Smooth muscle cell (in vitro differentiated cells): ENCODE data around the gene DTD1. TPM values are rescaled to one million over a fixed set of nuclear protein-coding genes. Genes with fewer than 3 reads are reported as not detected.

Experiments used
- DNase-seq: peaks from one replicate; lab custom pipeline; 2025; ENCODE audit not compliant: unreplicated experiment; lab: John Stamatoyannopoulos, UW
- H2AFZ ChIP-seq: fragments of 200-600 bp; sonication (generic); 2 replicates; pipeline ENCODE4 v1.6.0; 2016; ENCODE audit warnings: antibody characterized with exemption, low read depth, mild to moderate bottlenecking
- H3F3A ChIP-seq: fragments of 200-600 bp; sonication (generic); 2 replicates; pipeline ENCODE4 v1.6.0; 2017; ENCODE audit warnings: antibody characterized with exemption, low read depth
- H3K27ac ChIP-seq: fragments of 200-600 bp; sonication (generic); 2 replicates; pipeline ENCODE4 v1.5.1; 2016; ENCODE audit warnings: low read depth, mild to moderate bottlenecking
- H3K27me3 ChIP-seq: fragments of 200-600 bp; sonication (generic); 2 replicates; pipeline ENCODE4 v1.6.1; 2016; ENCODE audit warnings: low read depth, mild to moderate bottlenecking
- H3K36me3 ChIP-seq: fragments of 200-600 bp; sonication (generic); 2 replicates; pipeline ENCODE4 v1.5.1; 2016; ENCODE audit warnings: low read depth
- H3K4me1 ChIP-seq: fragments of 200-600 bp; sonication (generic); 2 replicates; pipeline ENCODE4 v1.5.1; 2016; ENCODE audit warnings: low read depth
- H3K4me2 ChIP-seq: fragments of 200-600 bp; sonication (generic); 2 replicates; pipeline ENCODE4 v1.6.0; 2016; ENCODE audit warnings: mild to moderate bottlenecking
- H3K4me3 ChIP-seq: fragments of 200-600 bp; sonication (generic); 2 replicates; pipeline ENCODE4 v1.5.1; 2016; ENCODE audit warnings: mild to moderate bottlenecking
- H3K79me2 ChIP-seq: fragments of 200-600 bp; sonication (generic); 2 replicates; pipeline ENCODE4 v1.6.0; 2016; ENCODE audit warnings: low read depth, mild to moderate bottlenecking
- H3K9ac ChIP-seq: fragments of 200-600 bp; sonication (generic); 2 replicates; pipeline ENCODE4 v1.6.0; 2016; ENCODE audit warnings: low read depth
- H3K9me3 ChIP-seq: fragments of 200-600 bp; sonication (generic); replicated peaks from 2 replicates; pipeline ENCODE4 v1.5.1; 2016; ENCODE audit warnings: low read depth
- H4K20me1 ChIP-seq: fragments of 200-600 bp; sonication (generic); 2 replicates; pipeline ENCODE4 v1.6.0; 2016; ENCODE audit warnings: low read depth
- WGBS: methylation state at CpG from one replicate; pipeline ENCODE4 v1.1.7; 2016; ENCODE audit warnings: low lambda C conversion rate; 5-methylcytosine and 5-hydroxymethylcytosine counted together
- polyA plus RNA-seq: library from polyadenylated mRNA; unstranded; fragments of >200 nt; fragmentation: Nextera tagmentation; extraction: Ambion mirVana; gene quantifications from 2 replicates; pipeline ENCODE4 v1.2.1, GENCODE V29; 2016
- total RNA-seq: library from RNA; depleted of rRNA; stranded (reverse); fragments of >200 nt; gene quantifications from 2 replicates; pipeline ENCODE4 v1.2.3, GENCODE V29; 2014
- TF ChIP-seq, protein P1 (sequence below): fragments of 200-600 bp; sonication (generic); IDR thresholded peaks from 2 replicates; pipeline ENCODE4 v1.5.1; 2017; ENCODE audit warnings: borderline replicate concordance, mild to moderate bottlenecking, antibody characterized with exemption; ENCODE audit not compliant: insufficient read depth, poor library complexity, severe bottlenecking

DTD1 gene
- total and polyA plus RNA-seq, 2 experiments from 2014 or later, result 23.9 to 26.9 TPM

DNA sequence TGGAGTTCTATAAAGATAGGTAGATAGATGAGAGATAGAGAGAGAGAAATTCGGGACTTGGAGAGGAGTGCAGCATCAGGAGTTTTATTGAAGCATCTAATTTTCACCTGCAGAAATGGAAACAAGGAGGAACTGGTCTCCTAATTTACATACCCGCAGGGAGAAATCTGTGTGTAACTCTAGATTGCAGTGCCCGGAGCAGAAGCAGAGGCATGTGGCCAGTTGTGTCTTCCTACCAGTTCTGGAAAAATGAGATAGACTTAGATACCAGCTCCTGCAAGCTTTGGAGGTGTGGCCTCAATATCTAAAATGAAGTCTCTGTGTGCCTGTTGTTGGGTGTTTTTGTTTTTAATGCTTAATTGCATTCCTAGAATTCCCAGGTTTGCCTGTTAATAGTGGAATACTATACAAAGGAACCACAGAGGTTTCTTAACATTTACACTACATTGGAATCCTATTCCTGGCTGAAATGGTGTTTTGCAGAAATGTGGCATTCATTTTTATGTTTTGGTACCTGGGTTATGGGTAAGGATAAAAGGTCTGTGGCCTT is 57.4 kb downstream of the DTD1 start:
- H3K36me3 ChIP-seq, result no peaks in the 10 kb centered on the region
- H3K79me2 ChIP-seq, result no peaks in the 10 kb centered on the region
- no peak overlapping the region for H3K4me3 ChIP-seq
- no peaks in the 10 kb centered on the region for H3K27me3 ChIP-seq
- no peaks in the 10 kb centered on the region for H3K4me1 ChIP-seq
- no peak overlapping the region for H3K9ac ChIP-seq
- TF ChIP-seq, protein P1, sequence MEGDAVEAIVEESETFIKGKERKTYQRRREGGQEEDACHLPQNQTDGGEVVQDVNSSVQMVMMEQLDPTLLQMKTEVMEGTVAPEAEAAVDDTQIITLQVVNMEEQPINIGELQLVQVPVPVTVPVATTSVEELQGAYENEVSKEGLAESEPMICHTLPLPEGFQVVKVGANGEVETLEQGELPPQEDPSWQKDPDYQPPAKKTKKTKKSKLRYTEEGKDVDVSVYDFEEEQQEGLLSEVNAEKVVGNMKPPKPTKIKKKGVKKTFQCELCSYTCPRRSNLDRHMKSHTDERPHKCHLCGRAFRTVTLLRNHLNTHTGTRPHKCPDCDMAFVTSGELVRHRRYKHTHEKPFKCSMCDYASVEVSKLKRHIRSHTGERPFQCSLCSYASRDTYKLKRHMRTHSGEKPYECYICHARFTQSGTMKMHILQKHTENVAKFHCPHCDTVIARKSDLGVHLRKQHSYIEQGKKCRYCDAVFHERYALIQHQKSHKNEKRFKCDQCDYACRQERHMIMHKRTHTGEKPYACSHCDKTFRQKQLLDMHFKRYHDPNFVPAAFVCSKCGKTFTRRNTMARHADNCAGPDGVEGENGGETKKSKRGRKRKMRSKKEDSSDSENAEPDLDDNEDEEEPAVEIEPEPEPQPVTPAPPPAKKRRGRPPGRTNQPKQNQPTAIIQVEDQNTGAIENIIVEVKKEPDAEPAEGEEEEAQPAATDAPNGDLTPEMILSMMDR, result no peak
- no peak for DNase-seq
- no peak overlapping the region for H2AFZ ChIP-seq
- 69% methylated on average over 3 of the region's 3 CpGs for WGBS
- H3F3A ChIP-seq, result no peaks in the 10 kb centered on the region
- no peaks in the 10 kb centered on the region for H3K9me3 ChIP-seq
- H3K4me2 ChIP-seq, result no peak overlapping the region
- no peaks in the 10 kb centered on the region for H4K20me1 ChIP-seq
- no peak overlapping the region for H3K27ac ChIP-seq

DNA sequence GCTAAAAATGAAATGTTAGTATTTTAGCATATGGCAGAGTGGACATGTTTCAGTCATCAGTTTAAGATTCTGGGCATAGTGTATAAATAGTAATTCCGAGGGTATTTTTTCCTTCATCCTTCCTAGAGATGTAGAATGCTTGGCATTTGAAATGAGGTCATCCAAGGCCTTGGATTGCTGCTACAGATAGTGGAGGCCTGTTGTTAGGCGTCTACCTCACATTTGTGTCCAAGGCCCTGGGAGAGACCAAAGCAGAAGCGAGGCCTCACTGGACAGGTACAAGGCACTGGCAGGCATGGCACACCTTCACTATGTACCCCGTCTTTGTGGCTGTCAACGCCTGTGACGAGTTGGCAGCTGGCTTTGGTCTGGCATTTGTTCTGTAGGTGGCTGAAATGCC is 58.0 kb downstream of the DTD1 start:
- TF ChIP-seq, protein P1, result no peak
- no peak overlapping the region for H3K9ac ChIP-seq
- DNase-seq, result no peak

DNA sequence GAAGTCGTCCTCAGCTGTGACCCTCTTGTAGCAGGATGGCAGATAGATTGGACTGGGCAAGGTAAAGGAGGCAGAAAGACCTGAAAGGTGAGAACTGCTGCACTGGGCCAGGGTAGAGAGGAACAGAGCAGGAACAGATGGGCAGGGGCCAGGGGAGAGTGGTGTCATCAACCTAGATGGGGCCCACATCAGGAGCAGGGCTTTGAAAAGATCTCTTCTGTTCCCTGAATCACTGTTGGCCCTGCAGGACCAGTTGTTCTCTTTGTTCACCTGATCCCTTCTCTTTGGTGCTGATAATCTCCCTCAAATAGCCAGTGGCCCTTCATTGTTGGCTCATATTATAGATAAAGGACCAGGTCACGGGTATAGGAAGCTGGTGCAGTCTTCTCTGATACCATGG is 59.9 kb downstream of the DTD1 start:
- H3K36me3 ChIP-seq, result no peaks in the 10 kb centered on the region
- no peaks in the 10 kb centered on the region for H3F3A ChIP-seq
- H3K79me2 ChIP-seq, result no peaks in the 10 kb centered on the region
- no peak overlapping the region for H3K27ac ChIP-seq
- TF ChIP-seq, protein P1, result no peak
- no peaks in the 10 kb centered on the region for H3K27me3 ChIP-seq
- no peaks in the 10 kb centered on the region for H3K4me1 ChIP-seq
- WGBS, result 56% methylated on average over 2 of the region's 2 CpGs
- no peaks in the 10 kb centered on the region for H3K9me3 ChIP-seq
- H3K9ac ChIP-seq, result no peak overlapping the region
- no peak for DNase-seq
- H4K20me1 ChIP-seq, result no peaks in the 10 kb centered on the region
- no peak overlapping the region for H3K4me3 ChIP-seq
- H2AFZ ChIP-seq, result no peak overlapping the region
- H3K4me2 ChIP-seq, result no peak overlapping the region

More for the DNA sequence above, 58.0 kb downstream of the DTD1 start:
- H3K36me3 ChIP-seq, result no peaks in the 10 kb centered on the region
- no peaks in the 10 kb centered on the region for H3K9me3 ChIP-seq
- no peaks in the 10 kb centered on the region for H3K27me3 ChIP-seq
- no peak overlapping the region for H2AFZ ChIP-seq
- no peak overlapping the region for H3K4me2 ChIP-seq
- no peaks in the 10 kb centered on the region for H3K4me1 ChIP-seq
- H3F3A ChIP-seq, result no peaks in the 10 kb centered on the region
- 85% methylated on average over 6 of the region's 6 CpGs for WGBS
- no peaks in the 10 kb centered on the region for H4K20me1 ChIP-seq
- no peak overlapping the region for H3K27ac ChIP-seq
- H3K79me2 ChIP-seq, result no peaks in the 10 kb centered on the region
- no peak overlapping the region for H3K4me3 ChIP-seq

DNA sequence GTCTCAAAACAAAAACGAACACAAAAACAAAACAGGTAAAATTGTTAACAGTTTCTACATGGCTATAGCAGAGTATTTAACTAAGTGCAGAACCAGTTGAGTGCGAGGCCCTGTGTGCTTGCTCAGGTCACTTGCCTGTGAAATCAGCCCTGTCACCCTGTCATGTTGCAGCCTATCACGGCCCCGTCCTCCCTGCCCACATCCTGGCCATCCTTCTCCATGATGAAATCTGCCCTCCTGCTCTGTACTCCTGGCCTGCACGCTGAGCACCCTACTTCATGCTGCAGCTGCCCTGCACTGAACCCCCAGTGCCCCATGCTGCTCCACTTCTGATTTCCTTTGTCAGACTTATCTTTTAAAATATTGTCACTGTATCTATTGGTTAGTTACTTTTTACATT is 62.4 kb downstream of the DTD1 start:
- Histone ChIP-seq H3F3A (no peaks in the 10 kb centered on the region), H3K9ac (no peak overlapping the region), H2AFZ (no peak overlapping the region), H3K4me3 (no peak overlapping the region), H3K9me3 (no peaks in the 10 kb centered on the region), H3K4me2 (no peak overlapping the region), H4K20me1 (no peaks in the 10 kb centered on the region), H3K4me1 (no peaks in the 10 kb centered on the region), H3K79me2 (no peaks in the 10 kb centered on the region), H3K27me3 (no peaks in the 10 kb centered on the region), H3K36me3 (no peaks in the 10 kb centered on the region), H3K27ac (no peak overlapping the region)
- DNase-seq, result no peak
- TF ChIP-seq, protein P1, result no peak
- 91% methylated on average over 5 of the region's 5 CpGs for WGBS
